ENCODE results near the gene LRRC72.
"Not testable (repeated sequence)": the region's sequence is repeated elsewhere in the genome, so short reads cannot be mapped to it uniquely, and the experiment has no call there.

Gene LRRC72

GRCh38 chr7:16526742-16527540 is at the start of gene LRRC72:
Gene LRRC72, plus strand, starts transcription at chr7:16526825. Its CDS starts 128 bp downstream, at chr7:16526953.
- no peak for DNase-seq

- DNase-seq, result no peak
Measured at GRCh38 chr7:16479161-16479560, 47.5 kb upstream of the LRRC72 start.

DNA sequence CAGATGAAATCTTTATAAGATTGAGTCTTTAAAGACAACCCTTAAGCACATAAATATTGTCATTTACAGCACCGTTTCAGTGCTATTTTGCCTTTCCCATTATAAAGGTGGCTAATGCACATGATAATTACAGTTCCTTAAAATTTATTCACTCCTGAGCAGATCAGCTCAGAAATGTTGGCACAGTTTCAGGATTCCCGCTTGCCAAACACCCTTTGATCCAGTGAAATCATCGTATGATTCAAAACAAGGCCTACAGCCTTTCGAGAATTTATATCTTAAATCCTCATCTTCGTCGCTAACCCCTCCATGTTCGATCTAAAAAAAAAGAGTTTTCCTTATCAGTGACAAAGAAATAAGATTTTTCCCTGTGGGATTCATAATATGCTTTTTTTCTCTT is 47.0 kb upstream of the LRRC72 start:
- no peak for DNase-seq

DNA sequence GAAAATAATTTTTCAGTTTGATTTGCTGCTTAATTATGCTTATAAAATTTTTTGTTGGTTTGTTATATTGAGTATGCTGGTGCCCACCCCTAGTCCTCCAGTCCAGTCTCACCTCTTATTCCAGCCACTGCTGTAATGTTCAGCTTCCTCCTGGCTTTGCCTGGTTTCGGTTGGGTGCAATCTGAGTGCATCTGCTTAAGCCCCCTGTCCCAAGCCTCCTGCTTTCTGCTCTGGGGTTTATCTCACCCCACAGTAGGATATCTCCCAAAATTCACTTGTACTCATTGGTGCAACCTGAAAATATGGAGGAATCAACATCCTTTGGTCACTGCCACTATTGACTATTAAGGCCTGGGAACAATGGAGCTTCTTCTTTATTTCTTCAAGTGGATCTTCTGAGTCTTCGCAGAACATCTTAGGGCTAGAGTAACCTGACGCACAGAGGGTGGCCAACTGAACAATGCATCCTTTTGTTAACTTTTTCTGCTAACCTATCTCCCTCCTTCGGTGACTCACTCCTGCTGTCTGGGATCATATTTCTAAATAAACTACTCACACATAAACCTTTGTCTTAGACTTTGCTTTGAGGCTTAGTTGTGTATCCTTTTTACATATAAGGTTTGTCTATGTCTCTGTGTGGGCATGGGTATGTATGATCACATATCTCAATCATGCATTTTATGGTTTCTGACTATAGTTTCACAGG is 42.0 kb upstream of the LRRC72 start:
- DNase-seq, result no peak

- DNase-seq, result no peak
Measured at GRCh38 chr7:16491148-16491547, 35.5 kb upstream of the LRRC72 start.

DNA sequence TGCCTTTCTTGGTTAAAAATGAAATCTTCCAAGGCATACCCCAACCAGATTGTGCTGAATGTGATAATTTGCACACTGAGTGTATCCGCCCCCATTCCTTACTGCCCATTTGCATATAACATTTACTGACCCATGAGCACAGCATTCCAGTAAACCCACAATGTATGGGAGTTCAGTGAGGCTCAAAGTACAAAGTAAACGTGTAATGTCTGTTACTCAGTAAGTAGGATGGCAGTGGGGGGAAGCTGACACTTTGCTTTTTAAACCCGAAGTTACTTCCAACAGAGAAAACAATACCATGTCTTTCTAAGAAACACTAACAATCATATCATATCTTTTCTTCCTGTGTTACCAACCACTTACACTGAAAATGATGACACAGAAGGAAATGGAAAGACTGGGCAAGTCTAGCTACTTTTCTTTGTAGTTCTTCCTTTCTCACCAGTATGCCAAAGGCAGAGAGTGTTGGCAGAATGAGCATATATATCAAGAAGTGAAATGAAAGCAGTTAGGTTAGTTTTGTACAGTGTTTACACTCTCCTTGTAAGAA is 34.0 kb upstream of the LRRC72 start:
- no peak for DNase-seq

- no peak for DNase-seq
Measured at GRCh38 chr7:16493266-16493665, 33.4 kb upstream of the LRRC72 start.

DNA sequence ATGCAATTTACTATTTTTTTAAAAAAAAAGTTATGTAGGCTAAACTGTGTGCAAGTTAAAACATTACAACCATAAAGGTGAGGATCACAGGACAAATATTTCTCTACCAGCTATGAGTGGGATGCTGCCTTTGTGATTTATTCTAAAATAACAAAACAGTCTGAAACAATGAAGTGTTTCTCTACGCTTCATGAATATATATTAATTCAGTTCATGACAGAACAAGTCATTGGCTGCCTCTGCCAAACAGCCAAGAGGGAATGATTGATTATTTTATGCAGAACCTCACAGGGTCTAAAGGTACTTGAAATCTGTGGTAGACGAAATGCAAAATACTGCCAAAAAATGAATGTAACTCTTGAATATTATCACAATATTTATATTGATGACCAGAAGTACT is 32.1 kb upstream of the LRRC72 start:
- no peak for DNase-seq

DNA sequence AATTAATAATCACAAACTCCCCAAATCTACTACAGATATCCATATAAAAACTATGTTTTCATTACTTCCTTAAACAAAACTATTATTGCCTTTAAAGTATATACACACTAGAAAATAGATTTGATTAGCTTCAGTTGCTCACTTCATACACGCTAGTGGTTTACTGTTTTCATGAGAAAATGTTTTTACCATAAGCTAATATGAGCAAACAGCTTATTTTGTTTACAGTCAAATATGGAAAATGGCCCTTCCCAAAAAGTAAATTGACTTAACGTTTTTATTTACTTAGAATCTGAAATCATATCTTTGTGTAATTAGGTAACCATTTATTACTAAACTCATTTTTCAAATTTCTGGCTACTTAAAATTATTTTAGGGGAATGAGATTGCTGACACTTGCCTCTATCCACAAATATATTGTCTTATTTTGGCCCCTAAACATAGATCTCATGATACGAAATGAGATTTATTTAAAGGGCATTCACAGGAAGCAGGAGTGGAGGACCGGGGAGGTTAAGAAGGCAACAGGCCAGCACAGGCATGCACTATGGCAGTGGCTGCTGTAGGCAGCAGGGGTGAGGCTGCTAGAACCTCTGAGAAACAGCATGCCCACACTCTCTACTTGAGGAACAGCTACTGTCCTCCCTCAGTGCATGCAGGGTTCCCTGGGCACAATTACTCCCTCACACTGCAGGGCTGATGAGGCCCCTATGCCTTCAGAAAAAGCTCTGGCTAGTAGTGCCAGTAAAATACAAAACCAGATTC is 31.5 kb upstream of the LRRC72 start:
- no peak for DNase-seq

- DNase-seq, result no peak
Measured at GRCh38 chr7:16498122-16498521, 28.5 kb upstream of the LRRC72 start.

GRCh38 chr7:16502303-16502702 is 24.3 kb upstream of the LRRC72 start:
- no peak for DNase-seq

DNA sequence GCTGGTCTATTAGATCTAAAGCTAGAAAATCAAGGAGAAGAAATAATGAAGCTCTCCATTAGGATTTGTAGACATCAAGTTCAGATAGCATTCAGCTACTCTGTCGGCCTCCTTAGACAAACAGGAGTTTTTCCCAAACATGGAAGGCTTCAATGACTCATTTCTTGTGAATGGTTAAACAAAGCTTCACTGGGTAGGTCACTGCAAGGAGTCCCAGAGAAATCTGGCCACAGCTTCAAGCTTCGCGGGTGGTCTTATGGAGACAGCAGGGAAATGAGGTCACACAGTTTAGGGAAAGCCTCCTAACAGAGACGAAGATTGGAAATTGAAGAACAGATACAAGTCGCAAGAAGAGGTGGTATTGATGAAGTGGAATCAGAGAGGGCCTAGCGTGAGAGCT is 22.6 kb upstream of the LRRC72 start:
- DNase-seq, result no peak

DNA sequence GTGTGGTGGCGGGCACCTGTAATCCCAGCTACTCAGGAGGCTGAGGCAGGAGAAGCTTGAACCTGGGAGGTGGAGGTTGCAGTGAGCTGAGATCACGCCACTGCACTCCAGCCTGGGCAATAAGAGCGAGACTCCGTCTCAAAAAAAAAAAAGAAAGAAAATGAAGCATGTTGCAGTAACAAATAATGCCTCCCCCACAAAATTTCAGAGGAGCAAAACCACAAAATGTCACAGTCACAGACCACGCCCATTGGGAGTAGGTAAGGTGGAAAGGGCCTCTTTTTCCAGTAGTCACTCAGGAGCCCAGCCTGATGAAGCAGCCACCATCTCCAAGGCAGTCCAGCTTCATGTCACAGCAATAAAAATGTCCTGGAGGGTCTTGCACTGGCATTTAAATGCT is 20.2 kb upstream of the LRRC72 start:
- DNase-seq, result not testable (repeated sequence)

- DNase-seq, result no peak
Measured at GRCh38 chr7:16509829-16510228, 16.8 kb upstream of the LRRC72 start.

DNA sequence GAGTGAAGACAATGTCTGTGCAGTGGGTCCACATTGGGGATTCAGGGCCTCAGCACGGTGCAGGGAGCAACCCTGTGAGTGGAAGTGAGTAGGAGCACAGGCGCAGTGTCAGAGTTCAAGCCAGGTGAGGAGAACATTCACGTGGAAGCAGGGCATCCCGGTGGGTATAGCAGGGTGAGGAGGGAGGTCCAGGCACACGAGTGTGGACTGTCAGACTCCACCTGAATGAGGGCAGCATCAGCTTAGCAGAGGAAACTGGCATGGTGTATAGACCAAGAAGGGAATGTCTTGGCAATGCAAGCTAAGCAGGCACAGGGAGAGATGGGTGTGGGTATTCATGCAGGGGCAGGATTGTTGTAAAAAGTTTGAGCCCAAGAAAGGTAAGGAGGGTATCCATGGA is 15.3 kb upstream of the LRRC72 start:
- DNase-seq, result no peak

GRCh38 chr7:16512097-16512496 is 14.5 kb upstream of the LRRC72 start:
- DNase-seq, result no peak

DNA sequence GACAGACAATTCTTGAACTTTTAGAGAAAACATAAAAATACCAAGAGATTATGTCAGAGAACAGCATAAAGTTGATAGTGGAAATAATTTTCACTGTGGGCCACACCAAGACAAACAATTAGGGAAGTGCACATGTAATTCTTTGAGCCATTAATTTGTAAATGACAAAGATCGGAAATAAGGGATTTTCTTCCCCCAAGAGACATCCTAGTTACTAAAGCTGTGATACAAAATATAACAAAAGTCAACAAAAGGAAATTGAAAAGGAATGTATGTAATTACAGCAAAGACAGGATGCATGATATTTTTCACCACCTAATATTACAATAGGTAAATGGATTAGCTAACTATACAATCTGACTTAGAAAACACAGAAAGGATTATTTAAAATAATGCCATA is 12.4 kb upstream of the LRRC72 start:
- no peak for DNase-seq

GRCh38 chr7:16514729-16515128 is 11.9 kb upstream of the LRRC72 start:
- no peak for DNase-seq

- DNase-seq, result no peak
Measured at GRCh38 chr7:16515785-16516685, 10.6 kb upstream of the LRRC72 start.

GRCh38 chr7:16519985-16520384 is 6.6 kb upstream of the LRRC72 start:
- DNase-seq, result not testable (repeated sequence)

DNA sequence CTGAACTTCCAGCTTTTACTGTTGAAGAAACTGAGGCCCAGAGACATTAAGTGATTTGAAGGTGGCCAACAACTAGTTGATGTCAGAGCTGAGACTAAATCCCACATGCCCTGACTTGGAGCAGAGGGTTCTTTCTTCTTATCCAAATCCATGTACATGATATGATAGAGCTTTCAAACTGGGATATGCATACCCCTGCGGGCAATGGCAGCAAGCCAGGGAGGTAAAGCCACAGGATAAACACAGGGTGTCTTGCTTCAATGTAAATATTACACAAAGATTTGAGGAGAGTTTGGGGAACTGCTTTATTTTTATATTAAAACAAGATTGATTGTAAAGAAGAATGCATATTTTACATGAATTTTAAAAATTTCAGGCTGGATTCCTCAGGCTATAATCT is 2.3 kb upstream of the LRRC72 start:
- no peak for DNase-seq

DNA sequence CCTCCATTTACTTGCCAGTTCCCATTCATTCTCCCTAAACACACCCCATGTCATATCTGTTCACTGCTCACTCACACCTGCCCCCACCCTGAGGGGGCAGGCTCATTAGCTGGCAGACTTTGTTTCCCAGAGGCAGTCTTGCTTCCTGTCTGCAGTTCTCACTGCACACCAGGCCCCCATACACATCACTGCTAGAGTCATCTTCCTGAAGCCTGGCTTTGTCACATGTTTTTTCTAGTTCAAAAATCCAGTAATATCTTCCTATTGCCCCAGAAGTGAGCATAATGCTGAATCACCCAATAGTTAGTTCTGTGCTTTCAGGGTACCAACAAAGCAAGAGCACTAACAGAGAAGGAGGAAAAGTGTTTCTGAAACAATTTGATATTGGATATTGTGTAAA is 1.9 kb downstream of the LRRC72 start:
- DNase-seq, result no peak
